HepG2 (cell line): Measurements from ENCODE around the gene RNU2-63P. TPM values are rescaled to one million over a fixed set of nuclear protein-coding genes. Genes with fewer than 3 reads are reported as not detected.

Experiments used
- AGO2 ChIP-seq: fragments of 200-400 bp; formaldehyde crosslinking; optimal IDR thresholded peaks from 2 replicates; pipeline ENCODE3; 2017; ENCODE audit warnings: mild to moderate bottlenecking, low read depth, low read length, moderate library complexity
- CEBPB ChIP-seq: IDR thresholded peaks from 2 replicates; pipeline ENCODE4 v1.6.1; 2011; ENCODE audit warnings: low read depth, low read length, improper control_type of control experiment, borderline replicate concordance
- CREB1 ChIP-seq, 2 experiments: fragments of 450-650 bp in 1 of 2; IDR thresholded peaks; 2 replicates each; pipeline ENCODE4 v1.6.1; 2016 to 2017; ENCODE audit warnings: control low read depth in 1 of 2, mild to moderate bottlenecking in 1 of 2, missing compliant biosample characterization in 1 of 2, missing genetic modification characterization in 1 of 2
- EP300 ChIP-seq, 3 experiments: sonication (generic) in 1 of 3; formaldehyde crosslinking in 1 of 3; IDR thresholded peaks; 2 replicates each; pipeline versions ENCODE4 v1.5.1 to v1.6.1; 2011 to 2020; ENCODE audit warnings: low read depth in 2 of 3, low read length in 2 of 3, borderline replicate concordance in 1 of 3, improper control_type of control experiment in 1 of 3, mild to moderate bottlenecking in 1 of 3, missing genetic modification reagents in 1 of 3, moderate library complexity in 1 of 3
- FOXJ3 ChIP-seq: sonication (generic); formaldehyde crosslinking; IDR thresholded peaks from 2 replicates; pipeline ENCODE4 v1.4.0; 2020; ENCODE audit warnings: missing genetic modification reagents, mild to moderate bottlenecking, borderline replicate concordance
- FOXP1 ChIP-seq, 2 experiments: fragments of 450-650 bp in 1 of 2; IDR thresholded peaks; 2 replicates each; pipeline ENCODE4 v1.6.1; 2017 to 2018; ENCODE audit warnings: antibody characterized with exemption in 1 of 2
- HMG20A ChIP-seq: IDR thresholded peaks from 2 replicates; pipeline ENCODE4 v1.6.1; 2016; ENCODE audit warnings: borderline replicate concordance
- MAFK ChIP-seq, 2 experiments: IDR thresholded peaks in 1 of 2; conservative IDR thresholded peaks in 1 of 2; 2 replicates each; pipeline ENCODE4 v1.6.1; 2011; ENCODE audit warnings: improper control_type of control experiment in 2 of 2, low read length in 2 of 2
- MED1 ChIP-seq: sonication (generic); formaldehyde crosslinking; IDR thresholded peaks from 2 replicates; pipeline ENCODE4 v1.4.0; 2020; ENCODE audit warnings: missing genetic modification reagents
- MZF1 ChIP-seq: sonication (generic); formaldehyde crosslinking; IDR thresholded peaks from 2 replicates; pipeline ENCODE4 v1.8.1; 2023; ENCODE audit warnings: mild to moderate bottlenecking, missing genetic modification reagents, borderline replicate concordance
- PHF21A ChIP-seq: sonication (generic); formaldehyde crosslinking; IDR thresholded peaks from 2 replicates; pipeline ENCODE4 v1.5.0; 2020; ENCODE audit warnings: mild to moderate bottlenecking, missing genetic modification reagents
- PPARG ChIP-seq: conservative IDR thresholded peaks from 2 replicates; pipeline ENCODE4 v1.6.1; 2016; ENCODE audit warnings: missing biosample characterization, missing genetic modification reagents
- RXRB ChIP-seq: IDR thresholded peaks from 2 replicates; pipeline ENCODE4 v1.6.1; 2016; ENCODE audit warnings: borderline replicate concordance, missing genetic modification reagents, missing compliant biosample characterization
- TEAD3 ChIP-seq: optimal IDR thresholded peaks from 2 replicates; pipeline ENCODE3; 2016; ENCODE audit warnings: borderline replicate concordance
- ZNF20 ChIP-seq: sonication (generic); formaldehyde crosslinking; IDR thresholded peaks from 2 replicates; pipeline ENCODE4 v1.4.0; 2020; ENCODE audit warnings: mild to moderate bottlenecking, moderate library complexity, missing genetic modification reagents
- ZNF331 ChIP-seq: sonication (generic); formaldehyde crosslinking; IDR thresholded peaks from 2 replicates; pipeline ENCODE4 v1.4.0; 2020; ENCODE audit warnings: missing genetic modification reagents
- ZNF44 ChIP-seq: sonication (generic); formaldehyde crosslinking; IDR thresholded peaks from 2 replicates; pipeline ENCODE4 v1.5.1; 2020; ENCODE audit warnings: mild to moderate bottlenecking, missing genetic modification reagents
- polyA plus RNA-seq, 8 experiments: library from polyadenylated mRNA; depleted of rRNA in 3 of 8; stranded (reverse) in 7 of 8; unstranded in 1 of 8; fragments of >200 nt; fragmentation: Illumina TruSeq in 4 of 8; extraction: Trizol in 4 of 8; gene quantifications; 2 replicates each; pipeline versions ENCODE4 v1.2.1 to v1.2.3, GENCODE V29; 2011 to 2016; ENCODE audit warnings: low read depth in 4 of 8, missing spikeins in 1 of 8, mixed read lengths in 1 of 8; ENCODE audit not compliant: insufficient read depth in 1 of 8
- total RNA-seq, 5 experiments: library from RNA; depleted of rRNA; stranded (reverse); fragments of >200 nt; fragmentation: Illumina TruSeq; extraction: Trizol; gene quantifications; 2 replicates each; pipeline ENCODE4 v1.2.3, GENCODE V29; 2016; ENCODE audit warnings: low read depth in 1 of 5
- TF ChIP-seq, protein P1 (sequence below): sonication (generic); formaldehyde crosslinking; IDR thresholded peaks from 2 replicates; pipeline ENCODE4 v1.8.1; 2023; ENCODE audit warnings: mild to moderate bottlenecking, missing genetic modification reagents
- TF ChIP-seq, protein P2 (sequence below): sonication (generic); formaldehyde crosslinking; IDR thresholded peaks from 2 replicates; pipeline ENCODE4 v1.5.0; 2020; ENCODE audit warnings: mild to moderate bottlenecking, missing genetic modification reagents, moderate library complexity
- TF ChIP-seq, protein P3 (sequence below): sonication (generic); formaldehyde crosslinking; IDR thresholded peaks from 2 replicates; pipeline ENCODE4 v1.8.0; 2022; ENCODE audit warnings: mild to moderate bottlenecking, missing genetic modification reagents, borderline replicate concordance
- TF ChIP-seq, protein P4 (sequence below): IDR thresholded peaks from 2 replicates; pipeline ENCODE4 v1.6.1; 2012; ENCODE audit warnings: low read depth, low read length, improper control_type of control experiment

The RNU2-63P gene
- total and polyA plus RNA-seq, 2 of the 13 experiments (the other 11 are each of a cell fraction or from before 2014, with no cell fraction given): 6.8 TPM; not detected in 1

DNA sequence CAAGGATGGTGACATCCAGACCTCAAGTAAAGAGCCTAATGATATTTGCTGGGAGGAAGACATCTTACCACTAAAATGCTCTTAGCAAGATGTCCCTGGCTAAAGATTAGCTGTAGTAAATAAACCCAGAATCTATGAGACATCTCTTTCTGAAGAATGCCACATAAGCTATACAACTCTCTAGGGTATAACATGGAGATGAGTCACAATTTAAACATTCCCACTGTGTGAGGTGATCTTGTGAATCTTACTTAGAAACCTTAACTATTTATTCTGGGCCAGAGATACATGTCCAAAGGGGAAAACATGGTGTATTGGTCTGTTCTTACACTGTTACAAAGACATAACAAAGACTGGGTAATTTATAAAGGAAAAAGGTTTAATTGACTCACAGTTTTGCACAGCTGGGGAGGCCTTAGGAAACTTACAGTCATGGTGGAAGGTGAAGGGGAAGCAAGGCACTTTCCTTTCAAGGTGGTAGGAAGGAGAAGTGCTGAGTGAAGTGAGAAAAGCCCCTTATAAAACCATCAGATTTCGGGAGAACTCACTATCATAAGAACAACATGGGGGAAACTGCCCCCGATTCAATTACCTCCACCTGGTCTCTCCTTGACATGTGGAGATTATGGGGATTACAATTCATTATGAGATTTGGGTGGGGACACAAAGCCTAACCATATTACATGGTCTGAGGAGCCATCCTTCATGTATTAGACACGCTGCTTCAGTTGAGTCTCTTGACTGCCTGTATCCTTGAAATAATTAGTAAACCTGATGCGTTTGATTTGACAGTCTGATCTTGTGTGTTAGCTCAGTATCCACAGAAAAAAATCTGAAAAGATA lies 22.1 kb upstream of the RNU2-63P start (continued):
- TF ChIP-seq CREB1 (IDR thresholded peaks at IDR 0.05) (no peak), CREB1 (CRISPR knock-in tag; IDR thresholded peaks at IDR 0.05) (peak; percentile 52; the same call in 1 of the 2 replicates), ZNF20 (no peak), FOXJ3 (CRISPR knock-in tag) (no peak), FOXP1 (IDR thresholded peaks at IDR 0.05) (no peak), FOXP1 (CRISPR knock-in tag; IDR thresholded peaks at IDR 0.05) (0 out of 2 replicates have a peak, but pooled peaks have one; percentile 27), MED1 (0 out of 2 replicates have a peak, but pooled peaks have one; percentile 40), EP300 (IDR thresholded peaks at IDR 0.05; ENCODE audit: low read depth in 2 of 2, low read length in 2 of 2) (peak in 1 of 2 experiments; percentile 62; a peak in 2 of 4 replicates), EP300 (CRISPR knock-in tag; IDR thresholded peaks at IDR 0.05; ENCODE audit: borderline replicate concordance) (no peak), TEAD3 (CRISPR knock-in tag) (peak; percentile 36), PPARG (CRISPR knock-in tag) (peak; percentile 57; the same call in 1 of the 2 replicates), MAFK (conservative IDR thresholded peaks at IDR 0.05 in 1 of 2, IDR thresholded peaks at IDR 0.05 in 1 of 2; ENCODE audit: low read length in 2 of 2) (0 out of 4 replicates have a peak, but pooled peaks of 1 of the 2 experiments have one; percentile 1), PHF21A (CRISPR knock-in tag) (no peak), RXRB (CRISPR knock-in tag) (peak; percentile 34; the same call in 1 of the 2 replicates), AGO2 (no peak), MZF1 (no peak), ZNF331 (CRISPR knock-in tag) (no peak), HMG20A (CRISPR knock-in tag) (peak; percentile 57; the same call in 1 of the 2 replicates), CEBPB (no peak), ZNF44 (CRISPR knock-in tag) (no peak)
- TF ChIP-seq, protein P1, sequence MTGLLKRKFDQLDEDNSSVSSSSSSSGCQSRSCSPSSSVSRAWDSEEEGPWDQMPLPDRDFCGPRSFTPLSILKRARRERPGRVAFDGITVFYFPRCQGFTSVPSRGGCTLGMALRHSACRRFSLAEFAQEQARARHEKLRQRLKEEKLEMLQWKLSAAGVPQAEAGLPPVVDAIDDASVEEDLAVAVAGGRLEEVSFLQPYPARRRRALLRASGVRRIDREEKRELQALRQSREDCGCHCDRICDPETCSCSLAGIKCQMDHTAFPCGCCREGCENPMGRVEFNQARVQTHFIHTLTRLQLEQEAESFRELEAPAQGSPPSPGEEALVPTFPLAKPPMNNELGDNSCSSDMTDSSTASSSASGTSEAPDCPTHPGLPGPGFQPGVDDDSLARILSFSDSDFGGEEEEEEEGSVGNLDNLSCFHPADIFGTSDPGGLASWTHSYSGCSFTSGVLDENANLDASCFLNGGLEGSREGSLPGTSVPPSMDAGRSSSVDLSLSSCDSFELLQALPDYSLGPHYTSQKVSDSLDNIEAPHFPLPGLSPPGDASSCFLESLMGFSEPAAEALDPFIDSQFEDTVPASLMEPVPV (CRISPR knock-in tag): no peak
- TF ChIP-seq, protein P2, sequence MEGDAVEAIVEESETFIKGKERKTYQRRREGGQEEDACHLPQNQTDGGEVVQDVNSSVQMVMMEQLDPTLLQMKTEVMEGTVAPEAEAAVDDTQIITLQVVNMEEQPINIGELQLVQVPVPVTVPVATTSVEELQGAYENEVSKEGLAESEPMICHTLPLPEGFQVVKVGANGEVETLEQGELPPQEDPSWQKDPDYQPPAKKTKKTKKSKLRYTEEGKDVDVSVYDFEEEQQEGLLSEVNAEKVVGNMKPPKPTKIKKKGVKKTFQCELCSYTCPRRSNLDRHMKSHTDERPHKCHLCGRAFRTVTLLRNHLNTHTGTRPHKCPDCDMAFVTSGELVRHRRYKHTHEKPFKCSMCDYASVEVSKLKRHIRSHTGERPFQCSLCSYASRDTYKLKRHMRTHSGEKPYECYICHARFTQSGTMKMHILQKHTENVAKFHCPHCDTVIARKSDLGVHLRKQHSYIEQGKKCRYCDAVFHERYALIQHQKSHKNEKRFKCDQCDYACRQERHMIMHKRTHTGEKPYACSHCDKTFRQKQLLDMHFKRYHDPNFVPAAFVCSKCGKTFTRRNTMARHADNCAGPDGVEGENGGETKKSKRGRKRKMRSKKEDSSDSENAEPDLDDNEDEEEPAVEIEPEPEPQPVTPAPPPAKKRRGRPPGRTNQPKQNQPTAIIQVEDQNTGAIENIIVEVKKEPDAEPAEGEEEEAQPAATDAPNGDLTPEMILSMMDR (CRISPR knock-in tag): no peak
- TF ChIP-seq, protein P3, sequence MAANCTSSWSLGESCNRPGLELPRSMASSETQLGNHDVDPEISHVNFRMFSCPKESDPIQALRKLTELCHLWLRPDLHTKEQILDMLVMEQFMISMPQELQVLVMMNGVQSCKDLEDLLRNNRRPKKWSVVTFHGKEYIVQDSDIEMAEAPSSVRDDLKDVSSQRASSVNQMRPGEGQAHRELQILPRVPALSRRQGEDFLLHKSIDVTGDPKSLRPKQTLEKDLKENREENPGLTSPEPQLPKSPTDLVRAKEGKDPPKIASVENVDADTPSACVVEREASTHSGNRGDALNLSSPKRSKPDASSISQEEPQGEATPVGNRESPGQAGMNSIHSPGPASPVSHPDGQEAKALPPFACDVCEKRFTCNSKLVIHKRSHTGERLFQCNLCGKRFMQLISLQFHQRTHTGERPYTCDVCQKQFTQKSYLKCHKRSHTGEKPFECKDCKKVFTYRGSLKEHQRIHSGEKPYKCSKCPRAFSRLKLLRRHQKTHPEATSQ (CRISPR knock-in tag): peak; percentile 88; the same call in 1 of the 2 replicates
- TF ChIP-seq, protein P4, sequence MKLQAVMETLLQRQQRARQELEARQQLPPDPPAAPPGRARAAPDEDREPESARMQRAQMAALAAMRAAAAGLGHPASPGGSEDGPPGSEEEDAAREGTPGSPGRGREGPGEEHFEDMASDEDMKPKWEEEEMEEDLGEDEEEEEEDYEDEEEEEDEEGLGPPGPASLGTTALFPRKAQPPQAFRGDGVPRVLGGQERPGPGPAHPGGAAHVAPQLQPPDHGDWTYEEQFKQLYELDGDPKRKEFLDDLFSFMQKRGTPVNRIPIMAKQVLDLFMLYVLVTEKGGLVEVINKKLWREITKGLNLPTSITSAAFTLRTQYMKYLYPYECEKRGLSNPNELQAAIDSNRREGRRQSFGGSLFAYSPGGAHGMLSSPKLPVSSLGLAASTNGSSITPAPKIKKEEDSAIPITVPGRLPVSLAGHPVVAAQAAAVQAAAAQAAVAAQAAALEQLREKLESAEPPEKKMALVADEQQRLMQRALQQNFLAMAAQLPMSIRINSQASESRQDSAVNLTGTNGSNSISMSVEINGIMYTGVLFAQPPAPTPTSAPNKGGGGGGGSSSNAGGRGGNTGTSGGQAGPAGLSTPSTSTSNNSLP: 0 out of 2 replicates have a peak, but pooled peaks have one; percentile 18
